GM23338 (cell line): ENCODE measurements around the gene SMTNL2. TPM values are rescaled to one million over a fixed set of nuclear protein-coding genes. Genes with fewer than 3 reads are reported as not detected.
A peak's percentile ranks its signal among the peaks of the same experiment; 100 is the strongest.

Source experiments
- ATAC-seq: fragments of 200-7000 bp; cut with Tn5 transposase; 3 replicates; pipeline ENCODE4 v1.9.1; 2020
- DNase-seq: peaks from one replicate; pipeline ENCODE4 v3.0.0-alpha.2; 2015; ENCODE audit warnings: low spot score
- H2AFZ ChIP-seq: fragments of 200-600 bp; sonication (generic); 2 replicates; pipeline ENCODE4 v1.8.0; 2016; ENCODE audit warnings: antibody characterized with exemption, mild to moderate bottlenecking, moderate library complexity
- H3F3A ChIP-seq: fragments of 200-600 bp; sonication (generic); replicated peaks from 2 replicates; pipeline ENCODE4 v1.8.0; 2017; ENCODE audit warnings: antibody characterized with exemption, mixed run types, low read depth
- H3K27ac ChIP-seq: fragments of 200-600 bp; sonication (generic); 2 replicates; pipeline ENCODE4 v1.6.1; 2016; ENCODE audit warnings: low read depth
- H3K27me3 ChIP-seq: fragments of 200-600 bp; sonication (generic); 2 replicates; pipeline ENCODE4 v1.8.0; 2016; ENCODE audit warnings: mild to moderate bottlenecking, mixed run types, moderate library complexity; ENCODE audit not compliant: insufficient read depth
- H3K36me3 ChIP-seq: fragments of 200-600 bp; sonication (generic); 2 replicates; pipeline ENCODE4 v1.8.0; 2016; ENCODE audit warnings: mild to moderate bottlenecking; ENCODE audit not compliant: insufficient read depth
- H3K4me1 ChIP-seq: fragments of 200-600 bp; sonication (generic); 2 replicates; pipeline ENCODE4 v1.8.0; 2016; ENCODE audit warnings: mild to moderate bottlenecking, moderate library complexity; ENCODE audit not compliant: insufficient read depth
- H3K4me2 ChIP-seq: fragments of 200-600 bp; sonication (generic); 2 replicates; pipeline ENCODE4 v1.7.1; 2017; ENCODE audit warnings: mixed run types
- H3K4me3 ChIP-seq: fragments of 200-600 bp; sonication (generic); 2 replicates; pipeline ENCODE4 v1.6.1; 2016; ENCODE audit warnings: mixed run types
- H3K79me2 ChIP-seq: fragments of 200-600 bp; sonication (generic); replicated peaks from 2 replicates; pipeline ENCODE4 v1.8.0; 2017; ENCODE audit warnings: mild to moderate bottlenecking; ENCODE audit not compliant: insufficient read depth
- H3K9me2 ChIP-seq: fragments of 200-600 bp; sonication (generic); 2 replicates; pipeline ENCODE4 v1.8.0; 2017; ENCODE audit not compliant: insufficient read depth
- H4K20me1 ChIP-seq: fragments of 200-600 bp; sonication (generic); replicated peaks from 2 replicates; pipeline ENCODE4 v1.8.0; 2017; ENCODE audit warnings: mild to moderate bottlenecking; ENCODE audit not compliant: insufficient read depth
- H3K27ac Mint-ChIP-seq: 2 replicates; pipeline ENCODE4 v1.8.0; 2020; ENCODE audit warnings: inconsistent platforms, mild to moderate bottlenecking, moderate library complexity, mixed read lengths
- H3K27me3 Mint-ChIP-seq: 3 replicates; pipeline ENCODE4 v1.8.0; 2022; ENCODE audit warnings: low read depth, mild to moderate bottlenecking, moderate library complexity, mixed read lengths, inconsistent platforms; ENCODE audit not compliant: insufficient read depth, poor library complexity
- H3K36me3 Mint-ChIP-seq: 3 replicates; pipeline ENCODE4 v1.8.0; 2021; ENCODE audit warnings: low read depth, mild to moderate bottlenecking, inconsistent platforms, moderate library complexity, mixed read lengths
- H3K4me1 Mint-ChIP-seq: 3 replicates; pipeline ENCODE4 v1.8.0; 2020; ENCODE audit warnings: mild to moderate bottlenecking, inconsistent platforms, mixed read lengths
- H3K4me3 Mint-ChIP-seq: 3 replicates; pipeline ENCODE4 v1.8.0; 2021; ENCODE audit warnings: moderate library complexity, mild to moderate bottlenecking, inconsistent platforms, mixed read lengths
- H3K9me3 Mint-ChIP-seq: 3 replicates; pipeline ENCODE4 v1.8.0; 2020; ENCODE audit warnings: moderate library complexity, mild to moderate bottlenecking, inconsistent platforms, mixed read lengths
- CREB1 ChIP-seq: fragments of 250-450 bp; sonication (Bioruptor Pico); IDR thresholded peaks from 2 replicates; pipeline ENCODE4 v1.5.0; 2020; ENCODE audit warnings: low read depth, mild to moderate bottlenecking, moderate library complexity
- EZH2 ChIP-seq: fragments of 200-600 bp; sonication (generic); IDR thresholded peaks from one replicate; pipeline ENCODE4 v1.8.0; 2017; ENCODE audit warnings: antibody characterized with exemption, mild to moderate bottlenecking, low read depth; ENCODE audit not compliant: unreplicated experiment
- EZH2phosphoT487 ChIP-seq: fragments of 200-600 bp; sonication (generic); IDR thresholded peaks from one replicate; pipeline ENCODE4 v1.8.1; 2018; ENCODE audit warnings: antibody characterized with exemption; ENCODE audit not compliant: unreplicated experiment
- JUNB ChIP-seq: IDR thresholded peaks from one replicate; pipeline ENCODE4 v1.6.1; 2016; ENCODE audit warnings: antibody characterized with exemption; ENCODE audit not compliant: unreplicated experiment
- NANOG ChIP-seq: IDR thresholded peaks from 2 replicates; pipeline ENCODE4 v1.6.1; 2016; ENCODE audit warnings: antibody characterized with exemption, borderline replicate concordance
- POLR2AphosphoS5 ChIP-seq: IDR thresholded peaks from 2 replicates; pipeline ENCODE4 v1.6.1; 2016; ENCODE audit warnings: antibody characterized with exemption, low read depth
- STAT1 ChIP-seq: IDR thresholded peaks from one replicate; pipeline ENCODE4 v1.6.1; 2016; ENCODE audit warnings: antibody characterized with exemption; ENCODE audit not compliant: unreplicated experiment
- ZNF114 ChIP-seq: fragments of 250-450 bp; sonication (Bioruptor Pico); IDR thresholded peaks from 2 replicates; pipeline ENCODE4 v1.5.0; 2020; ENCODE audit warnings: mild to moderate bottlenecking, moderate library complexity
- ZNF331 ChIP-seq: fragments of 250-450 bp; sonication (Bioruptor Pico); IDR thresholded peaks from 2 replicates; pipeline ENCODE4 v1.5.0; 2020; ENCODE audit warnings: low read depth, mild to moderate bottlenecking, moderate library complexity
- polyA plus RNA-seq: library from polyadenylated mRNA; unstranded; fragments of >200 nt; fragmentation: Nextera tagmentation; extraction: Ambion mirVana; gene quantifications from 2 replicates; pipeline ENCODE4 v1.2.1, GENCODE V29; 2016
- total RNA-seq: library from RNA; depleted of rRNA; stranded (reverse); fragments of >200 nt; shearing (Covaris generic); gene quantifications from 2 replicates; pipeline ENCODE4 v1.2.3, GENCODE V29; 2014
- TF ChIP-seq, protein P1 (sequence below): IDR thresholded peaks from 2 replicates; pipeline ENCODE4 v1.6.1; 2016; ENCODE audit warnings: antibody characterized with exemption
- TF ChIP-seq, protein P2 (sequence below): IDR thresholded peaks from one replicate; pipeline ENCODE4 v1.6.1; 2018; ENCODE audit warnings: antibody characterized with exemption; ENCODE audit not compliant: unreplicated experiment
- TF ChIP-seq, protein P3 (sequence below), 2 experiments: fragments of 200-600 bp in 1 of 2; sonication (generic) in 1 of 2; conservative IDR thresholded peaks; 2 replicates each; pipeline versions ENCODE4 v1.5.1 to v1.6.1; 2016 to 2017; ENCODE audit warnings: antibody characterized with exemption in 2 of 2, low read depth in 2 of 2, mild to moderate bottlenecking in 2 of 2, moderate library complexity in 1 of 2
- TF ChIP-seq, protein P4 (sequence below): fragments of 250-450 bp; sonication (Bioruptor Pico); IDR thresholded peaks from 2 replicates; pipeline ENCODE4 v1.5.0; 2020; ENCODE audit warnings: mild to moderate bottlenecking, moderate library complexity

SMTNL2 gene
- total and polyA plus RNA-seq, 2 experiments from 2014 or later = 1.3 to 4.3 TPM

DNA sequence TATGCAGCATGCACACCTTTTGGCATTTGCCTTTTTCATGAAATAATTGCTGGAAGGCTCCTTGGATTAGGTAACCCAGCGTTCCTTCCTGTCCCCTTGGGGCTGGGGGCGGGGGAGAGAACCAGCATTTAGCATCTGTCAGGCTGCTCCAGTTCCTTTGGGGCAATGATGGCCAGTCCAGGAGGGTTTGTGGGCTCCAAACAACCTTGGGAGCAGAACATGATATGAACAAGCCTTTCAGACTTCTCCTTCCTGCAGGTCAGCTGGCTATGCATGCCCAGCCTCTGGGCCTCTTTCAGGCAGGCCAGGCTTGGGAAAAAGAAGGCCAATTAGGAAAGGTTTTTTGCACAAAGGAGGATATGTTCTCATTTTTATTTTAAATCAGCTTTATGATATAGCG is 1.1 kb upstream of the SMTNL2 start:
- Histone ChIP-seq H3F3A (no peaks in the 10 kb centered on the region), H3K27ac (no peak overlapping the region), H3K4me3 (peak overlapping the region; percentile 74), H3K27me3 (peaks cover 39% of the 10 kb centered on the region), H3K79me2 (no peaks in the 10 kb centered on the region), H3K4me1 (peaks cover 9% of the 10 kb centered on the region), H3K36me3 (no peaks in the 10 kb centered on the region), H2AFZ (no peak overlapping the region), H4K20me1 (no peaks in the 10 kb centered on the region), H3K4me2 (peak overlapping the region; percentile 94), H3K9me2 (no peaks in the 10 kb centered on the region)
- Mint-ChIP-seq H3K27me3 (peaks cover 39% of the 10 kb centered on the region), H3K27ac (no peak overlapping the region), H3K36me3 (no peaks in the 10 kb centered on the region), H3K4me1 (peaks cover 26% of the 10 kb centered on the region), H3K9me3 (no peaks in the 10 kb centered on the region; the same call in 2 of the 3 replicates), H3K4me3 (peak overlapping the region; percentile 80; the same call in 2 of the 3 replicates)
- no peak for DNase-seq
- no peak for ATAC-seq
- TF ChIP-seq, protein P1, sequence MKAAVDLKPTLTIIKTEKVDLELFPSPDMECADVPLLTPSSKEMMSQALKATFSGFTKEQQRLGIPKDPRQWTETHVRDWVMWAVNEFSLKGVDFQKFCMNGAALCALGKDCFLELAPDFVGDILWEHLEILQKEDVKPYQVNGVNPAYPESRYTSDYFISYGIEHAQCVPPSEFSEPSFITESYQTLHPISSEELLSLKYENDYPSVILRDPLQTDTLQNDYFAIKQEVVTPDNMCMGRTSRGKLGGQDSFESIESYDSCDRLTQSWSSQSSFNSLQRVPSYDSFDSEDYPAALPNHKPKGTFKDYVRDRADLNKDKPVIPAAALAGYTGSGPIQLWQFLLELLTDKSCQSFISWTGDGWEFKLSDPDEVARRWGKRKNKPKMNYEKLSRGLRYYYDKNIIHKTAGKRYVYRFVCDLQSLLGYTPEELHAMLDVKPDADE = no peak
- TF ChIP-seq NANOG (no peak), POLR2AphosphoS5 (no peak), CREB1 (no peak), EZH2 (no peak), STAT1 (no peak), ZNF331 (no peak), ZNF114 (no peak), EZH2phosphoT487 (no peak), JUNB (no peak)
- TF ChIP-seq, protein P2, sequence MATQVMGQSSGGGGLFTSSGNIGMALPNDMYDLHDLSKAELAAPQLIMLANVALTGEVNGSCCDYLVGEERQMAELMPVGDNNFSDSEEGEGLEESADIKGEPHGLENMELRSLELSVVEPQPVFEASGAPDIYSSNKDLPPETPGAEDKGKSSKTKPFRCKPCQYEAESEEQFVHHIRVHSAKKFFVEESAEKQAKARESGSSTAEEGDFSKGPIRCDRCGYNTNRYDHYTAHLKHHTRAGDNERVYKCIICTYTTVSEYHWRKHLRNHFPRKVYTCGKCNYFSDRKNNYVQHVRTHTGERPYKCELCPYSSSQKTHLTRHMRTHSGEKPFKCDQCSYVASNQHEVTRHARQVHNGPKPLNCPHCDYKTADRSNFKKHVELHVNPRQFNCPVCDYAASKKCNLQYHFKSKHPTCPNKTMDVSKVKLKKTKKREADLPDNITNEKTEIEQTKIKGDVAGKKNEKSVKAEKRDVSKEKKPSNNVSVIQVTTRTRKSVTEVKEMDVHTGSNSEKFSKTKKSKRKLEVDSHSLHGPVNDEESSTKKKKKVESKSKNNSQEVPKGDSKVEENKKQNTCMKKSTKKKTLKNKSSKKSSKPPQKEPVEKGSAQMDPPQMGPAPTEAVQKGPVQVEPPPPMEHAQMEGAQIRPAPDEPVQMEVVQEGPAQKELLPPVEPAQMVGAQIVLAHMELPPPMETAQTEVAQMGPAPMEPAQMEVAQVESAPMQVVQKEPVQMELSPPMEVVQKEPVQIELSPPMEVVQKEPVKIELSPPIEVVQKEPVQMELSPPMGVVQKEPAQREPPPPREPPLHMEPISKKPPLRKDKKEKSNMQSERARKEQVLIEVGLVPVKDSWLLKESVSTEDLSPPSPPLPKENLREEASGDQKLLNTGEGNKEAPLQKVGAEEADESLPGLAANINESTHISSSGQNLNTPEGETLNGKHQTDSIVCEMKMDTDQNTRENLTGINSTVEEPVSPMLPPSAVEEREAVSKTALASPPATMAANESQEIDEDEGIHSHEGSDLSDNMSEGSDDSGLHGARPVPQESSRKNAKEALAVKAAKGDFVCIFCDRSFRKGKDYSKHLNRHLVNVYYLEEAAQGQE = no peak
- TF ChIP-seq, protein P3, sequence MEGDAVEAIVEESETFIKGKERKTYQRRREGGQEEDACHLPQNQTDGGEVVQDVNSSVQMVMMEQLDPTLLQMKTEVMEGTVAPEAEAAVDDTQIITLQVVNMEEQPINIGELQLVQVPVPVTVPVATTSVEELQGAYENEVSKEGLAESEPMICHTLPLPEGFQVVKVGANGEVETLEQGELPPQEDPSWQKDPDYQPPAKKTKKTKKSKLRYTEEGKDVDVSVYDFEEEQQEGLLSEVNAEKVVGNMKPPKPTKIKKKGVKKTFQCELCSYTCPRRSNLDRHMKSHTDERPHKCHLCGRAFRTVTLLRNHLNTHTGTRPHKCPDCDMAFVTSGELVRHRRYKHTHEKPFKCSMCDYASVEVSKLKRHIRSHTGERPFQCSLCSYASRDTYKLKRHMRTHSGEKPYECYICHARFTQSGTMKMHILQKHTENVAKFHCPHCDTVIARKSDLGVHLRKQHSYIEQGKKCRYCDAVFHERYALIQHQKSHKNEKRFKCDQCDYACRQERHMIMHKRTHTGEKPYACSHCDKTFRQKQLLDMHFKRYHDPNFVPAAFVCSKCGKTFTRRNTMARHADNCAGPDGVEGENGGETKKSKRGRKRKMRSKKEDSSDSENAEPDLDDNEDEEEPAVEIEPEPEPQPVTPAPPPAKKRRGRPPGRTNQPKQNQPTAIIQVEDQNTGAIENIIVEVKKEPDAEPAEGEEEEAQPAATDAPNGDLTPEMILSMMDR (conservative IDR thresholded peaks at IDR 0.05; ENCODE audit: low read depth in 2 of 2) = no peak
- TF ChIP-seq, protein P4, sequence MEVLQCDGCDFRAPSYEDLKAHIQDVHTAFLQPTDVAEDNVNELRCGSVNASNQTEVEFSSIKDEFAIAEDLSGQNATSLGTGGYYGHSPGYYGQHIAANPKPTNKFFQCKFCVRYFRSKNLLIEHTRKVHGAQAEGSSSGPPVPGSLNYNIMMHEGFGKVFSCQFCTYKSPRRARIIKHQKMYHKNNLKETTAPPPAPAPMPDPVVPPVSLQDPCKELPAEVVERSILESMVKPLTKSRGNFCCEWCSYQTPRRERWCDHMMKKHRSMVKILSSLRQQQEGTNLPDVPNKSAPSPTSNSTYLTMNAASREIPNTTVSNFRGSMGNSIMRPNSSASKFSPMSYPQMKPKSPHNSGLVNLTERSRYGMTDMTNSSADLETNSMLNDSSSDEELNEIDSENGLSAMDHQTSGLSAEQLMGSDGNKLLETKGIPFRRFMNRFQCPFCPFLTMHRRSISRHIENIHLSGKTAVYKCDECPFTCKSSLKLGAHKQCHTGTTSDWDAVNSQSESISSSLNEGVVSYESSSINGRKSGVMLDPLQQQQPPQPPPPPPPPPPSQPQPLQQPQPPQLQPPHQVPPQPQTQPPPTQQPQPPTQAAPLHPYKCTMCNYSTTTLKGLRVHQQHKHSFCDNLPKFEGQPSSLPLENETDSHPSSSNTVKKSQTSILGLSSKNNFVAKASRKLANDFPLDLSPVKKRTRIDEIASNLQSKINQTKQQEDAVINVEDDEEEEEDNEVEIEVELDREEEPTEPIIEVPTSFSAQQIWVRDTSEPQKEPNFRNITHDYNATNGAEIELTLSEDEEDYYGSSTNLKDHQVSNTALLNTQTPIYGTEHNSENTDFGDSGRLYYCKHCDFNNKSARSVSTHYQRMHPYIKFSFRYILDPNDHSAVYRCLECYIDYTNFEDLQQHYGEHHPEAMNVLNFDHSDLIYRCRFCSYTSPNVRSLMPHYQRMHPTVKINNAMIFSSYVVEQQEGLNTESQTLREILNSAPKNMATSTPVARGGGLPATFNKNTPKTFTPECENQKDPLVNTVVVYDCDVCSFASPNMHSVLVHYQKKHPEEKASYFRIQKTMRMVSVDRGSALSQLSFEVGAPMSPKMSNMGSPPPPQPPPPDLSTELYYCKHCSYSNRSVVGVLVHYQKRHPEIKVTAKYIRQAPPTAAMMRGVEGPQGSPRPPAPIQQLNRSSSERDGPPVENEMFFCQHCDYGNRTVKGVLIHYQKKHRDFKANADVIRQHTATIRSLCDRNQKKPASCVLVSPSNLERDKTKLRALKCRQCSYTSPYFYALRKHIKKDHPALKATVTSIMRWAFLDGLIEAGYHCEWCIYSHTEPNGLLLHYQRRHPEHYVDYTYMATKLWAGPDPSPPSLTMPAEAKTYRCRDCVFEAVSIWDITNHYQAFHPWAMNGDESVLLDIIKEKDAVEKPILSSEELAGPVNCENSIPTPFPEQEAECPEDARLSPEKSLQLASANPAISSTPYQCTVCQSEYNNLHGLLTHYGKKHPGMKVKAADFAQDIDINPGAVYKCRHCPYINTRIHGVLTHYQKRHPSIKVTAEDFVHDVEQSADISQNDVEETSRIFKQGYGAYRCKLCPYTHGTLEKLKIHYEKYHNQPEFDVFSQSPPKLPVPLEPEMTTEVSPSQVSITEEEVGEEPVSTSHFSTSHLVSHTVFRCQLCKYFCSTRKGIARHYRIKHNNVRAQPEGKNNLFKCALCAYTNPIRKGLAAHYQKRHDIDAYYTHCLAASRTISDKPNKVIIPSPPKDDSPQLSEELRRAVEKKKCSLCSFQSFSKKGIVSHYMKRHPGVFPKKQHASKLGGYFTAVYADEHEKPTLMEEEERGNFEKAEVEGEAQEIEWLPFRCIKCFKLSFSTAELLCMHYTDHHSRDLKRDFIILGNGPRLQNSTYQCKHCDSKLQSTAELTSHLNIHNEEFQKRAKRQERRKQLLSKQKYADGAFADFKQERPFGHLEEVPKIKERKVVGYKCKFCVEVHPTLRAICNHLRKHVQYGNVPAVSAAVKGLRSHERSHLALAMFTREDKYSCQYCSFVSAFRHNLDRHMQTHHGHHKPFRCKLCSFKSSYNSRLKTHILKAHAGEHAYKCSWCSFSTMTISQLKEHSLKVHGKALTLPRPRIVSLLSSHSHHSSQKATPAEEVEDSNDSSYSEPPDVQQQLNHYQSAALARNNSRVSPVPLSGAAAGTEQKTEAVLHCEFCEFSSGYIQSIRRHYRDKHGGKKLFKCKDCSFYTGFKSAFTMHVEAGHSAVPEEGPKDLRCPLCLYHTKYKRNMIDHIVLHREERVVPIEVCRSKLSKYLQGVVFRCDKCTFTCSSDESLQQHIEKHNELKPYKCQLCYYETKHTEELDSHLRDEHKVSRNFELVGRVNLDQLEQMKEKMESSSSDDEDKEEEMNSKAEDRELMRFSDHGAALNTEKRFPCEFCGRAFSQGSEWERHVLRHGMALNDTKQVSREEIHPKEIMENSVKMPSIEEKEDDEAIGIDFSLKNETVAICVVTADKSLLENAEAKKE = no peak
